HG03103 (cell line): ENCODE data around the gene SUV39H2.
"Not testable (repeated sequence)": the region's sequence is repeated elsewhere in the genome, so short reads cannot be mapped to it uniquely, and the experiment has no call there.

Source experiments
- ATAC-seq: cut with Tn5 transposase; IDR thresholded peaks from one replicate; pipeline ENCODE4 v1.9.1; 2021; ENCODE audit warnings: low read depth; ENCODE audit not compliant: unreplicated experiment

Gene SUV39H2

GRCh38 chr10:14926722-14927416, 48.2 kb downstream of the SUV39H2 start:
- ATAC-seq: peak; percentile 95

- ATAC-seq: no peak
Measured at GRCh38 chr10:14930610-14931009, 51.9 kb downstream of the SUV39H2 start.

GRCh38 chr10:14936584-14936983, 57.9 kb downstream of the SUV39H2 start:
- no peak for ATAC-seq

- not testable (repeated sequence) for ATAC-seq
Measured at GRCh38 chr10:14938971-14939370, 60.3 kb downstream of the SUV39H2 start.

- peak; percentile 93 for ATAC-seq
Measured at GRCh38 chr10:14942147-14942949, 63.7 kb downstream of the SUV39H2 start.

- not testable (repeated sequence) for ATAC-seq
Measured at GRCh38 chr10:14942950-14943338, 64.3 kb downstream of the SUV39H2 start.

GRCh38 chr10:14945108-14945507, 66.4 kb downstream of the SUV39H2 start:
- no peak for ATAC-seq

GRCh38 chr10:14947268-14947667, 68.6 kb downstream of the SUV39H2 start:
- no peak for ATAC-seq

GRCh38 chr10:14949291-14949690, 70.6 kb downstream of the SUV39H2 start:
- ATAC-seq: no peak

- ATAC-seq: no peak
Measured at GRCh38 chr10:14952851-14953423, 74.3 kb downstream of the SUV39H2 start.

GRCh38 chr10:14953424-14954000, 74.8 kb downstream of the SUV39H2 start:
- peak; percentile 26 for ATAC-seq
